GM23338 (cell line): ENCODE results near the gene ADGRL3. TPM values are rescaled to one million over a fixed set of nuclear protein-coding genes. Genes with fewer than 3 reads are reported as not detected.
A peak's percentile ranks its signal among the peaks of the same experiment; 100 is the strongest.
"Not testable (repeated sequence)": the region's sequence is repeated elsewhere in the genome, so short reads cannot be mapped to it uniquely, and the experiment has no call there.

Experiments
- ATAC-seq: fragments of 200-7000 bp; cut with Tn5 transposase; 3 replicates; pipeline ENCODE4 v1.9.1; 2020
- DNase-seq: peaks from one replicate; pipeline ENCODE4 v3.0.0-alpha.2; 2015; ENCODE audit warnings: low spot score
- H2AFZ ChIP-seq: fragments of 200-600 bp; sonication (generic); 2 replicates; pipeline ENCODE4 v1.8.0; 2016; ENCODE audit warnings: antibody characterized with exemption, mild to moderate bottlenecking, moderate library complexity
- H3F3A ChIP-seq: fragments of 200-600 bp; sonication (generic); replicated peaks from 2 replicates; pipeline ENCODE4 v1.8.0; 2017; ENCODE audit warnings: antibody characterized with exemption, mixed run types, low read depth
- H3K27ac ChIP-seq: fragments of 200-600 bp; sonication (generic); 2 replicates; pipeline ENCODE4 v1.6.1; 2016; ENCODE audit warnings: low read depth
- H3K27me3 ChIP-seq: fragments of 200-600 bp; sonication (generic); 2 replicates; pipeline ENCODE4 v1.8.0; 2016; ENCODE audit warnings: mild to moderate bottlenecking, mixed run types, moderate library complexity; ENCODE audit not compliant: insufficient read depth
- H3K36me3 ChIP-seq: fragments of 200-600 bp; sonication (generic); 2 replicates; pipeline ENCODE4 v1.8.0; 2016; ENCODE audit warnings: mild to moderate bottlenecking; ENCODE audit not compliant: insufficient read depth
- H3K4me1 ChIP-seq: fragments of 200-600 bp; sonication (generic); 2 replicates; pipeline ENCODE4 v1.8.0; 2016; ENCODE audit warnings: mild to moderate bottlenecking, moderate library complexity; ENCODE audit not compliant: insufficient read depth
- H3K4me2 ChIP-seq: fragments of 200-600 bp; sonication (generic); 2 replicates; pipeline ENCODE4 v1.7.1; 2017; ENCODE audit warnings: mixed run types
- H3K4me3 ChIP-seq: fragments of 200-600 bp; sonication (generic); 2 replicates; pipeline ENCODE4 v1.6.1; 2016; ENCODE audit warnings: mixed run types
- H3K79me2 ChIP-seq: fragments of 200-600 bp; sonication (generic); replicated peaks from 2 replicates; pipeline ENCODE4 v1.8.0; 2017; ENCODE audit warnings: mild to moderate bottlenecking; ENCODE audit not compliant: insufficient read depth
- H3K9me2 ChIP-seq: fragments of 200-600 bp; sonication (generic); 2 replicates; pipeline ENCODE4 v1.8.0; 2017; ENCODE audit not compliant: insufficient read depth
- H4K20me1 ChIP-seq: fragments of 200-600 bp; sonication (generic); replicated peaks from 2 replicates; pipeline ENCODE4 v1.8.0; 2017; ENCODE audit warnings: mild to moderate bottlenecking; ENCODE audit not compliant: insufficient read depth
- H3K27ac Mint-ChIP-seq: 2 replicates; pipeline ENCODE4 v1.8.0; 2020; ENCODE audit warnings: inconsistent platforms, mild to moderate bottlenecking, moderate library complexity, mixed read lengths
- H3K27me3 Mint-ChIP-seq: 3 replicates; pipeline ENCODE4 v1.8.0; 2022; ENCODE audit warnings: low read depth, mild to moderate bottlenecking, moderate library complexity, mixed read lengths, inconsistent platforms; ENCODE audit not compliant: insufficient read depth, poor library complexity
- H3K36me3 Mint-ChIP-seq: 3 replicates; pipeline ENCODE4 v1.8.0; 2021; ENCODE audit warnings: low read depth, mild to moderate bottlenecking, inconsistent platforms, moderate library complexity, mixed read lengths
- H3K4me1 Mint-ChIP-seq: 3 replicates; pipeline ENCODE4 v1.8.0; 2020; ENCODE audit warnings: mild to moderate bottlenecking, inconsistent platforms, mixed read lengths
- H3K4me3 Mint-ChIP-seq: 3 replicates; pipeline ENCODE4 v1.8.0; 2021; ENCODE audit warnings: moderate library complexity, mild to moderate bottlenecking, inconsistent platforms, mixed read lengths
- H3K9me3 Mint-ChIP-seq: 3 replicates; pipeline ENCODE4 v1.8.0; 2020; ENCODE audit warnings: moderate library complexity, mild to moderate bottlenecking, inconsistent platforms, mixed read lengths
- CREB1 ChIP-seq: fragments of 250-450 bp; sonication (Bioruptor Pico); IDR thresholded peaks from 2 replicates; pipeline ENCODE4 v1.5.0; 2020; ENCODE audit warnings: low read depth, mild to moderate bottlenecking, moderate library complexity
- EZH2 ChIP-seq: fragments of 200-600 bp; sonication (generic); IDR thresholded peaks from one replicate; pipeline ENCODE4 v1.8.0; 2017; ENCODE audit warnings: antibody characterized with exemption, mild to moderate bottlenecking, low read depth; ENCODE audit not compliant: unreplicated experiment
- EZH2phosphoT487 ChIP-seq: fragments of 200-600 bp; sonication (generic); IDR thresholded peaks from one replicate; pipeline ENCODE4 v1.8.1; 2018; ENCODE audit warnings: antibody characterized with exemption; ENCODE audit not compliant: unreplicated experiment
- POLR2AphosphoS5 ChIP-seq: IDR thresholded peaks from 2 replicates; pipeline ENCODE4 v1.6.1; 2016; ENCODE audit warnings: antibody characterized with exemption, low read depth
- ZNF331 ChIP-seq: fragments of 250-450 bp; sonication (Bioruptor Pico); IDR thresholded peaks from 2 replicates; pipeline ENCODE4 v1.5.0; 2020; ENCODE audit warnings: low read depth, mild to moderate bottlenecking, moderate library complexity
- polyA plus RNA-seq: library from polyadenylated mRNA; unstranded; fragments of >200 nt; fragmentation: Nextera tagmentation; extraction: Ambion mirVana; gene quantifications from 2 replicates; pipeline ENCODE4 v1.2.1, GENCODE V29; 2016
- total RNA-seq: library from RNA; depleted of rRNA; stranded (reverse); fragments of >200 nt; shearing (Covaris generic); gene quantifications from 2 replicates; pipeline ENCODE4 v1.2.3, GENCODE V29; 2014
- TF ChIP-seq, protein P1 (sequence below): IDR thresholded peaks from one replicate; pipeline ENCODE4 v1.6.1; 2018; ENCODE audit warnings: antibody characterized with exemption; ENCODE audit not compliant: unreplicated experiment

Gene ADGRL3
- total and polyA plus RNA-seq, 2 experiments from 2014 or later, result 9.7 to 16.5 TPM

DNA sequence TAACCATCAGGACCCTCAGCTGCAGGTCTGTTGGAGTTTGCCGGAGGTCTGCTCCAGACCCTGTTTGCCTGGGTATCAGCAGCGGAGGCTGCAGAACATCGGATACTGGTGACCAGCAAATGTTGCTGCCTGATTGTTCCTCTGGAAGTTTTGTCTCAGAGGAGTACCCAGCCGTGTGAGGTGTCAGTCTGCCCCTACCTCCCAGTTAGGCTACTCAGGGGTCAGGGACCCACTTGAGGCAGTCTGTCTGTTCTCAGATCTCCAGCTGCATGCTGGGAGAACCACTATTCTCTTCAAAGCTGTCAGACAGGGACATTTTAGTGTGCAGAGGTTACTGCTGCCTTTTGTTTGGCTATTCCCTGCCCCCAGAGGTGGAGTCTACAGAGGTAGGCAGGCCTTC lies 559.8 kb downstream of the ADGRL3 start:
- not testable (repeated sequence) for H3K9me2 ChIP-seq, ATAC-seq, H2AFZ ChIP-seq, H3K4me1 Mint-ChIP-seq, H3K4me2 ChIP-seq, H3K4me1 ChIP-seq, H3K27ac Mint-ChIP-seq
- peak overlapping the region; percentile 29; the same call in 1 of the 3 replicates for H3K4me3 Mint-ChIP-seq
- Histone ChIP-seq H3K27me3 (peaks cover 23% of the 10 kb centered on the region), H3K36me3 (peaks cover 67% of the 10 kb centered on the region), H3K27ac (0 out of 2 replicates have a peak overlapping the region, but pooled peaks have one; percentile 33), H3K4me3 (peak overlapping the region; percentile 12; the same call in 1 of the 2 replicates), H4K20me1 (peaks cover 11% of the 10 kb centered on the region; the same call in 1 of the 2 replicates), H3F3A (peaks cover 70% of the 10 kb centered on the region), H3K79me2 (peaks cover 15% of the 10 kb centered on the region)
- 0 out of 2 replicates have a peak, but pooled peaks have one; percentile 25 for TF ChIP-seq CREB1
- peak; percentile 52; the same call in 1 of the 2 replicates for TF ChIP-seq POLR2AphosphoS5
- TF ChIP-seq ZNF331 (CRISPR knock-in tag), result 0 out of 2 replicates have a peak, but pooled peaks have one; percentile 33
- peaks cover 100% of the 10 kb centered on the region for H3K36me3 Mint-ChIP-seq
- peaks cover 100% of the 10 kb centered on the region for H3K9me3 Mint-ChIP-seq
- H3K27me3 Mint-ChIP-seq, result peaks cover 90% of the 10 kb centered on the region
- peak; percentile 28 for DNase-seq

DNA sequence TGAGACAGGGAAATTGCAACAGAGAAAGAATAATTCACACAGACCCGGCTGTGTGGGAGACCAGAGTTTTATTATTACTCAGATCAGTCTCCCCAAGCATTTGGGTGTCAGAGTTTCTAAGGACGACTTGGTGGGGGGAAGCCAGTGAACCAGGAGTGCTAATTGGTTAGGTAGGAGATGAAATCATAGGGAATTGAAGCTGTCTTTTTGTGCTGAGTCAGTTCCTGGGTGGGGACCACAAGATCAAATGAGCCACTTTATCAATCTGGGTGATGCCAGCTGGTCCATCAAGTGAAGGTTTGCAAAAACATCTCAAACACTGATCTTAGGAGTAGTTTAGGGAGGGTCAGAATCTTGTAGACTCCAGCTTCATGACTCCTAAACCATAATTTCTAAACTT lies 560.7 kb downstream of the ADGRL3 start:
- Mint-ChIP-seq H3K27ac (peak overlapping the region; percentile 83; the same call in 1 of the 2 replicates), H3K9me3 (peaks cover 100% of the 10 kb centered on the region), H3K27me3 (peaks cover 91% of the 10 kb centered on the region), H3K4me1 (peaks cover 14% of the 10 kb centered on the region), H3K36me3 (peaks cover 100% of the 10 kb centered on the region), H3K4me3 (peak overlapping the region; percentile 61)
- no peak for DNase-seq
- no peak; the same call in 2 of the 3 replicates for ATAC-seq
- Histone ChIP-seq H3K36me3 (peaks cover 77% of the 10 kb centered on the region), H2AFZ (no peak overlapping the region), H3K27ac (peak overlapping the region; percentile 75), H3K27me3 (peaks cover 23% of the 10 kb centered on the region), H3F3A (peaks cover 72% of the 10 kb centered on the region), H3K4me1 (no peaks in the 10 kb centered on the region), H3K79me2 (peaks cover 24% of the 10 kb centered on the region), H3K9me2 (no peaks in the 10 kb centered on the region), H3K4me3 (peak overlapping the region; percentile 82), H4K20me1 (peaks cover 11% of the 10 kb centered on the region; the same call in 1 of the 2 replicates), H3K4me2 (no peak overlapping the region)
- no peak for TF ChIP-seq EZH2phosphoT487
- TF ChIP-seq EZH2, result no peak
- TF ChIP-seq POLR2AphosphoS5, result no peak; the same call in 1 of the 2 replicates
- TF ChIP-seq, protein P1, sequence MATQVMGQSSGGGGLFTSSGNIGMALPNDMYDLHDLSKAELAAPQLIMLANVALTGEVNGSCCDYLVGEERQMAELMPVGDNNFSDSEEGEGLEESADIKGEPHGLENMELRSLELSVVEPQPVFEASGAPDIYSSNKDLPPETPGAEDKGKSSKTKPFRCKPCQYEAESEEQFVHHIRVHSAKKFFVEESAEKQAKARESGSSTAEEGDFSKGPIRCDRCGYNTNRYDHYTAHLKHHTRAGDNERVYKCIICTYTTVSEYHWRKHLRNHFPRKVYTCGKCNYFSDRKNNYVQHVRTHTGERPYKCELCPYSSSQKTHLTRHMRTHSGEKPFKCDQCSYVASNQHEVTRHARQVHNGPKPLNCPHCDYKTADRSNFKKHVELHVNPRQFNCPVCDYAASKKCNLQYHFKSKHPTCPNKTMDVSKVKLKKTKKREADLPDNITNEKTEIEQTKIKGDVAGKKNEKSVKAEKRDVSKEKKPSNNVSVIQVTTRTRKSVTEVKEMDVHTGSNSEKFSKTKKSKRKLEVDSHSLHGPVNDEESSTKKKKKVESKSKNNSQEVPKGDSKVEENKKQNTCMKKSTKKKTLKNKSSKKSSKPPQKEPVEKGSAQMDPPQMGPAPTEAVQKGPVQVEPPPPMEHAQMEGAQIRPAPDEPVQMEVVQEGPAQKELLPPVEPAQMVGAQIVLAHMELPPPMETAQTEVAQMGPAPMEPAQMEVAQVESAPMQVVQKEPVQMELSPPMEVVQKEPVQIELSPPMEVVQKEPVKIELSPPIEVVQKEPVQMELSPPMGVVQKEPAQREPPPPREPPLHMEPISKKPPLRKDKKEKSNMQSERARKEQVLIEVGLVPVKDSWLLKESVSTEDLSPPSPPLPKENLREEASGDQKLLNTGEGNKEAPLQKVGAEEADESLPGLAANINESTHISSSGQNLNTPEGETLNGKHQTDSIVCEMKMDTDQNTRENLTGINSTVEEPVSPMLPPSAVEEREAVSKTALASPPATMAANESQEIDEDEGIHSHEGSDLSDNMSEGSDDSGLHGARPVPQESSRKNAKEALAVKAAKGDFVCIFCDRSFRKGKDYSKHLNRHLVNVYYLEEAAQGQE, result no peak
